H1 (cell line): ENCODE data around the gene DEAF1. TPM values are rescaled to one million over a fixed set of nuclear protein-coding genes. Genes with fewer than 3 reads are reported as not detected.

Experiments
- CTCF ChIA-PET: fragments of 300-600 bp; sonication (Branson Sonifier 250); formaldehyde crosslinking; loops from one replicate; lab custom pipeline; 2021; ENCODE audit not compliant: partially characterized antibody; lab: Charles Lee
- POLR2A ChIA-PET: fragments of 300-600 bp; sonication (Branson Sonifier 250); formaldehyde crosslinking; loops from one replicate; lab custom pipeline; 2021; ENCODE audit warnings: inconsistent platforms; ENCODE audit not compliant: partially characterized antibody; lab: Charles Lee
- DNase-seq, 2 experiments: peaks; one replicate each; pipeline versions ENCODE4 v3.0.0 to v3.0.0-alpha.2; 2010 to 2022; ENCODE audit warnings: low spot score in 2 of 2, low read depth in 1 of 2, mixed read lengths in 1 of 2
- FAIRE-seq: peaks from 2 replicates; lab custom pipeline; 2011; peaks lifted over from hg19 to GRCh38; lab: Jason Lieb, UNC
- H2AFZ ChIP-seq: 2 replicates; pipeline ENCODE4 v1.8.1; 2012; ENCODE audit warnings: low read length, inconsistent platforms
- H2AK5ac ChIP-seq: 2 replicates; pipeline ENCODE4 v1.6.1; 2013; ENCODE audit warnings: low read depth, low read length
- H2BK120ac ChIP-seq: replicated peaks from 2 replicates; pipeline ENCODE3; 2013; ENCODE audit warnings: low read depth, low read length, inconsistent platforms
- H2BK12ac ChIP-seq: 2 replicates; pipeline ENCODE4 v1.6.1; 2013; ENCODE audit warnings: low read depth, low read length
- H2BK15ac ChIP-seq: 2 replicates; pipeline ENCODE4 v1.6.1; 2013; ENCODE audit warnings: low read length
- H2BK20ac ChIP-seq: 2 replicates; pipeline ENCODE4 v1.6.1; 2013; ENCODE audit warnings: low read length
- H2BK5ac ChIP-seq: 2 replicates; pipeline ENCODE4 v1.6.1; 2013; ENCODE audit warnings: low read depth, low read length
- H3K14ac ChIP-seq: 2 replicates; pipeline ENCODE4 v1.6.1; 2013; ENCODE audit warnings: inconsistent platforms; ENCODE audit not compliant: insufficient read length
- H3K18ac ChIP-seq: 2 replicates; pipeline ENCODE4 v1.6.1; 2013; ENCODE audit warnings: low read length; ENCODE audit errors: extremely low read depth
- H3K23ac ChIP-seq: 2 replicates; pipeline ENCODE4 v1.6.1; 2013; ENCODE audit warnings: inconsistent platforms; ENCODE audit not compliant: insufficient read length
- H3K23me2 ChIP-seq: 2 replicates; pipeline ENCODE4 v1.6.1; 2013; ENCODE audit warnings: low read depth, low read length
- H3K27ac ChIP-seq: 2 replicates; pipeline ENCODE4 v1.6.1; 2011; ENCODE audit warnings: low read depth, low read length, inconsistent platforms
- H3K27me3 ChIP-seq, 4 experiments: replicated peaks in 1 of 4; 1 replicate in 1 of 4; 2 replicates in 3 of 4; pipeline versions ENCODE4 v1.6.1 to v1.8.1; 2011 to 2013; ENCODE audit warnings: low read length in 3 of 4, mild to moderate bottlenecking in 3 of 4, inconsistent platforms in 2 of 4, mixed read lengths in 2 of 4, moderate library complexity in 1 of 4; ENCODE audit not compliant: control insufficient read depth in 3 of 4, insufficient read depth in 3 of 4; ENCODE audit errors: extremely low read depth in 1 of 4
- H3K36me3 ChIP-seq, 4 experiments: 2 replicates each; pipeline versions ENCODE4 v1.6.1 to v1.8.1; 2011 to 2013; ENCODE audit warnings: mild to moderate bottlenecking in 4 of 4, low read length in 3 of 4, moderate library complexity in 2 of 4, control low read depth in 1 of 4, inconsistent platforms in 1 of 4; ENCODE audit not compliant: insufficient read depth in 4 of 4, control insufficient read depth in 2 of 4
- H3K4ac ChIP-seq: replicated peaks from 2 replicates; pipeline ENCODE3; 2013; ENCODE audit warnings: low read length, low read depth, mixed read lengths, inconsistent platforms; ENCODE audit not compliant: insufficient read length
- H3K4me1 ChIP-seq, 4 experiments: replicated peaks in 1 of 4; 1 replicate in 1 of 4; 2 replicates in 3 of 4; pipeline versions ENCODE4 v1.6.1 to v1.8.1; 2011 to 2013; ENCODE audit warnings: low read length in 3 of 4, inconsistent platforms in 2 of 4, mixed read lengths in 1 of 4; ENCODE audit not compliant: insufficient read depth in 4 of 4, control insufficient read depth in 3 of 4
- H3K4me2 ChIP-seq, 2 experiments: 2 replicates each; pipeline versions ENCODE4 v1.6.1 to v1.8.1; 2011 to 2013; ENCODE audit warnings: low read depth in 2 of 2, low read length in 2 of 2, control low read depth in 1 of 2, inconsistent platforms in 1 of 2, mild to moderate bottlenecking in 1 of 2; ENCODE audit not compliant: insufficient read depth in 1 of 2
- H3K4me3 ChIP-seq, 4 experiments: fragments of 200-600, 300-600 bp in 1 of 4; sonication (generic), shearing (Covaris generic), sonication (Bioruptor Twin) in 1 of 4; 2 replicates each; pipeline versions ENCODE4 v1.5.1 to v1.8.1; 2011 to 2016; ENCODE audit warnings: low read length in 4 of 4, low read depth in 3 of 4, control low read depth in 2 of 4, inconsistent platforms in 2 of 4, mild to moderate bottlenecking in 2 of 4, mixed read lengths in 1 of 4, moderate library complexity in 1 of 4; ENCODE audit not compliant: insufficient read depth in 2 of 4; ENCODE audit errors: extremely low read depth in 1 of 4
- H3K56ac ChIP-seq: replicated peaks from 2 replicates; pipeline ENCODE3; 2013; ENCODE audit warnings: low read depth, mild to moderate bottlenecking, mixed read lengths, low read length, inconsistent platforms; ENCODE audit not compliant: insufficient read length
- H3K79me1 ChIP-seq: 2 replicates; pipeline ENCODE4 v1.6.1; 2013; ENCODE audit warnings: low read depth, low read length, control low read depth
- H3K79me2 ChIP-seq, 2 experiments: 2 replicates each; pipeline versions ENCODE4 v1.6.1 to v1.8.1; 2012 to 2013; ENCODE audit warnings: low read length in 2 of 2, mild to moderate bottlenecking in 2 of 2, inconsistent platforms in 1 of 2; ENCODE audit not compliant: insufficient read depth in 2 of 2, control insufficient read depth in 1 of 2
- H3K9ac ChIP-seq, 4 experiments: replicated peaks in 1 of 4; 1 replicate in 1 of 4; 2 replicates in 3 of 4; pipeline versions ENCODE4 v1.6.1 to v1.8.1; 2011 to 2013; ENCODE audit warnings: low read depth in 3 of 4, low read length in 3 of 4, control low read depth in 2 of 4, mild to moderate bottlenecking in 2 of 4, moderate library complexity in 2 of 4, inconsistent platforms in 1 of 4; ENCODE audit errors: extremely low read depth in 1 of 4
- H3K9me3 ChIP-seq, 2 experiments: 2 replicates each; pipeline versions ENCODE4 v1.6.1 to v1.8.1; 2012 to 2013; ENCODE audit warnings: mild to moderate bottlenecking in 2 of 2, moderate library complexity in 2 of 2, control low read depth in 1 of 2, inconsistent platforms in 1 of 2, low read depth in 1 of 2, low read length in 1 of 2, mixed read lengths in 1 of 2; ENCODE audit not compliant: insufficient read depth in 2 of 2
- H4K20me1 ChIP-seq, 2 experiments: replicated peaks in 1 of 2; 2 replicates each; pipeline versions ENCODE3 to v1.8.1; 2011 to 2013; ENCODE audit warnings: inconsistent platforms in 2 of 2, low read length in 2 of 2, mild to moderate bottlenecking in 1 of 2; ENCODE audit not compliant: insufficient read depth in 2 of 2, control insufficient read depth in 1 of 2
- H4K5ac ChIP-seq: 2 replicates; pipeline ENCODE4 v1.6.1; 2013; ENCODE audit warnings: low read length, low read depth, mixed read lengths, inconsistent platforms; ENCODE audit not compliant: insufficient read length
- H4K8ac ChIP-seq: 2 replicates; pipeline ENCODE4 v1.8.0; 2013; ENCODE audit warnings: mild to moderate bottlenecking, moderate library complexity, low read length, inconsistent platforms; ENCODE audit not compliant: insufficient read depth; ENCODE audit errors: extremely low read depth
- H4K91ac ChIP-seq: replicated peaks from 2 replicates; pipeline ENCODE3; 2013; ENCODE audit warnings: low read length, mixed read lengths, inconsistent platforms; ENCODE audit not compliant: insufficient read length
- CHD2 ChIP-seq: IDR thresholded peaks from 2 replicates; pipeline ENCODE4 v1.6.1; 2012; ENCODE audit warnings: low read length, improper control_type of control experiment
- E2F6 ChIP-seq: IDR thresholded peaks from 2 replicates; pipeline ENCODE4 v1.6.1; 2012; ENCODE audit warnings: inconsistent platforms
- GABPA ChIP-seq: IDR thresholded peaks from 2 replicates; pipeline ENCODE4 v1.6.1; 2011; ENCODE audit warnings: mild to moderate bottlenecking, low read length, moderate library complexity, borderline replicate concordance; ENCODE audit not compliant: insufficient read depth
- RAD21 ChIP-seq, 2 experiments: IDR thresholded peaks in 1 of 2; conservative IDR thresholded peaks in 1 of 2; 2 replicates each; pipeline ENCODE4 v1.6.1; 2011; ENCODE audit warnings: low read depth in 2 of 2, low read length in 2 of 2, improper control_type of control experiment in 1 of 2, inconsistent platforms in 1 of 2, mild to moderate bottlenecking in 1 of 2, moderate library complexity in 1 of 2
- TCF12 ChIP-seq: IDR thresholded peaks from 2 replicates; pipeline ENCODE4 v1.6.1; 2011; ENCODE audit warnings: low read depth, mild to moderate bottlenecking, low read length
- WGBS, 2 experiments: shearing (Covaris generic) in 1 of 2; methylation state at CpG; one replicate each; pipeline versions ENCODE4 v1.1.6 to v1.1.7; 2013 to 2015; ENCODE audit warnings: low lambda C conversion rate in 2 of 2, mixed read lengths in 2 of 2, inconsistent platforms in 1 of 2, low coverage in 1 of 2, missing lambda C conversion rate in 1 of 2; ENCODE audit not compliant: insufficient replicate concordance in 2 of 2, insufficient coverage in 1 of 2, insufficient read length in 1 of 2; ENCODE audit errors: extremely low coverage in 1 of 2, missing lambda C conversion rate in 1 of 2; 5-methylcytosine and 5-hydroxymethylcytosine counted together
- polyA plus RNA-seq, 7 experiments: library from polyadenylated mRNA; depleted of rRNA in 3 of 7; stranded (reverse) in 5 of 7; unstranded in 2 of 7; fragments of >200 nt in 5 of 7; fragments of 200-250 nt in 2 of 7; gene quantifications; 1 replicate in 5 of 7; 2 replicates in 1 of 7; 4 replicates in 1 of 7; pipeline versions ENCODE4 v1.2.1 to v1.2.3, GENCODE V29; 2011 to 2013; ENCODE audit warnings: missing spikeins in 2 of 7, mixed read lengths in 2 of 7
- total RNA-seq: library from RNA; stranded (reverse); fragmentation: NEBNext Ultra II Directional; extraction: Animal tissue kit (Norgen Biotek cat#: 25700); gene quantifications from 2 replicates; pipeline ENCODE4 v1.2.1, GENCODE V29; 2021
- TF ChIP-seq, protein P1 (sequence below): IDR thresholded peaks from 2 replicates; pipeline ENCODE4 v1.6.1; 2012; ENCODE audit warnings: inconsistent platforms
- TF ChIP-seq, protein P2 (sequence below), 3 experiments: IDR thresholded peaks; 1 replicate in 2 of 3; 2 replicates in 1 of 3; pipeline versions ENCODE4 v1.5.1 to v1.6.1; 2011; ENCODE audit warnings: low read length in 3 of 3, mild to moderate bottlenecking in 3 of 3, inconsistent platforms in 2 of 3, low read depth in 1 of 3, moderate library complexity in 1 of 3; ENCODE audit not compliant: insufficient read depth in 1 of 3; ENCODE audit errors: control extremely low read depth in 1 of 3

DEAF1 gene
- total and polyA plus RNA-seq, 2 of the 8 experiments (the other 6 are each of a cell fraction or from before 2014, with no cell fraction given), result 47.3 to 58.4 TPM

DNA sequence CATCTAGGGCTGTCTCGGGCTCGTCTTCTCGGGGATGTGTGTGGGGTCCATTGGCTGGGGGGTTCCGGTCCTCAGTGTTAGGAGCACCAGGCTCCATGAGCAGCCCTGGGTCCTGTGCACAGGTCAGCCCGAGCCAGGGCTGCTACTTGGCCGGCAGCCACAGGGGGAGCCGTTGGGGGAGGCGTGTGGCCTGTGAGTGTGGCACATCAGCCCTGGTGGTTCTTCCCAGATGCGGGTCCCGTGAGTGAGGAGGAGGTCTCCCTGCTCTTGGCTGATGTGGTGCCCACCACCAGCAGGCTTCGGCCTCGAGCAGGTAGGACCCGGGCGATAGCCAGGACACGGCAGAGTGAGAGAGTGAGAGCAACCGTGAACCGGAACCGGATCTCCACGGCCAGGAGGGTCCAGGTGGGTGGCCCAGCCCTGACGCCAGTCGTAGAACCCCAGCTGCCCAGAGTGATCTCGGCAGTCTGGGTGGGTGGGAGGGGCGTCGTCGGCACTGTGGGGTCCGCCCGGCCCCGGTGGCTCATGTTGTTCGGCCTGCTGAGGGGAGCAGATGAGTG is 97.8 kb downstream of the DEAF1 start:
- no peak overlapping the region for H3K9ac ChIP-seq
- H4K5ac ChIP-seq, result no peak overlapping the region
- H3K79me1 ChIP-seq, result peaks cover 4% of the 10 kb centered on the region; the same call in 1 of the 2 replicates
- H2BK20ac ChIP-seq, result no peak overlapping the region
- H2BK12ac ChIP-seq, result no peak overlapping the region
- H2BK5ac ChIP-seq, result no peak overlapping the region
- no peak overlapping the region for H2AK5ac ChIP-seq
- no peak overlapping the region for H3K4ac ChIP-seq
- no peak overlapping the region for H3K23ac ChIP-seq
- H3K4me3 ChIP-seq, result no peak overlapping the region
- ChIA-PET CTCF (interaction anchor here (1.1 to 2.4 kb wide), 3 partner anchors 15 to 44 kb away, joined by 3 to 8 read pairs (median 8); no protein-coding TSS in a partner anchor), POLR2A (no interaction called here)
- H3K27me3 ChIP-seq, result no peaks in the 10 kb centered on the region
- H3K4me1 ChIP-seq, result no peaks in the 10 kb centered on the region
- TF ChIP-seq E2F6 (no peak), CHD2 (no peak), GABPA (peak; percentile 69; the same call in 1 of the 2 replicates), RAD21 (IDR thresholded peaks at IDR 0.05 in 1 of 2, conservative IDR thresholded peaks at IDR 0.05 in 1 of 2; ENCODE audit: low read depth in 2 of 2, low read length in 2 of 2) (peak; percentile 27 to 52), TCF12 (no peak)
- TF ChIP-seq, protein P1, sequence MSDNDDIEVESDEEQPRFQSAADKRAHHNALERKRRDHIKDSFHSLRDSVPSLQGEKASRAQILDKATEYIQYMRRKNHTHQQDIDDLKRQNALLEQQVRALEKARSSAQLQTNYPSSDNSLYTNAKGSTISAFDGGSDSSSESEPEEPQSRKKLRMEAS, result peak; percentile 25; the same call in 1 of the 2 replicates
- TF ChIP-seq, protein P2, sequence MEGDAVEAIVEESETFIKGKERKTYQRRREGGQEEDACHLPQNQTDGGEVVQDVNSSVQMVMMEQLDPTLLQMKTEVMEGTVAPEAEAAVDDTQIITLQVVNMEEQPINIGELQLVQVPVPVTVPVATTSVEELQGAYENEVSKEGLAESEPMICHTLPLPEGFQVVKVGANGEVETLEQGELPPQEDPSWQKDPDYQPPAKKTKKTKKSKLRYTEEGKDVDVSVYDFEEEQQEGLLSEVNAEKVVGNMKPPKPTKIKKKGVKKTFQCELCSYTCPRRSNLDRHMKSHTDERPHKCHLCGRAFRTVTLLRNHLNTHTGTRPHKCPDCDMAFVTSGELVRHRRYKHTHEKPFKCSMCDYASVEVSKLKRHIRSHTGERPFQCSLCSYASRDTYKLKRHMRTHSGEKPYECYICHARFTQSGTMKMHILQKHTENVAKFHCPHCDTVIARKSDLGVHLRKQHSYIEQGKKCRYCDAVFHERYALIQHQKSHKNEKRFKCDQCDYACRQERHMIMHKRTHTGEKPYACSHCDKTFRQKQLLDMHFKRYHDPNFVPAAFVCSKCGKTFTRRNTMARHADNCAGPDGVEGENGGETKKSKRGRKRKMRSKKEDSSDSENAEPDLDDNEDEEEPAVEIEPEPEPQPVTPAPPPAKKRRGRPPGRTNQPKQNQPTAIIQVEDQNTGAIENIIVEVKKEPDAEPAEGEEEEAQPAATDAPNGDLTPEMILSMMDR (IDR thresholded peaks at IDR 0.05; ENCODE audit: control extremely low read depth in 1 of 3, insufficient read depth in 1 of 3, low read depth in 1 of 3, low read length in 3 of 3), result peak; percentile 60 to 83 (median 76)
- no peaks in the 10 kb centered on the region for H3K23me2 ChIP-seq
- no peak overlapping the region for H3K27ac ChIP-seq
- 91% methylated on average over 23 of the region's 29 CpGs; no CpG with 5 or more reads in 1 of the 2 experiments for WGBS, 2 experiments
- no peak overlapping the region for H3K56ac ChIP-seq
- DNase-seq (peak in 1 of 2 experiments; percentile 77), FAIRE-seq (no peak)
- H2BK120ac ChIP-seq, result no peak overlapping the region
- no peak overlapping the region for H4K8ac ChIP-seq
- H4K91ac ChIP-seq, result no peak overlapping the region
- no peak overlapping the region for H3K18ac ChIP-seq
- H3K4me2 ChIP-seq, result no peak overlapping the region
- H3K79me2 ChIP-seq, result no peaks in the 10 kb centered on the region; a peak in 1 of 4 replicates
- no peak overlapping the region for H3K14ac ChIP-seq
- H2AFZ ChIP-seq, result no peak overlapping the region
- no peak overlapping the region for H2BK15ac ChIP-seq
- H4K20me1 ChIP-seq, result peaks cover 6 to 10% of the 10 kb centered on the region in 2 experiments
- H3K9me3 ChIP-seq, result no peaks in the 10 kb centered on the region
- peaks cover 20 to 65% (median 54%) of the 10 kb centered on the region in 4 experiments for H3K36me3 ChIP-seq
